Measurements from ENCODE around the gene TELO2.

The TELO2 gene

DNA sequence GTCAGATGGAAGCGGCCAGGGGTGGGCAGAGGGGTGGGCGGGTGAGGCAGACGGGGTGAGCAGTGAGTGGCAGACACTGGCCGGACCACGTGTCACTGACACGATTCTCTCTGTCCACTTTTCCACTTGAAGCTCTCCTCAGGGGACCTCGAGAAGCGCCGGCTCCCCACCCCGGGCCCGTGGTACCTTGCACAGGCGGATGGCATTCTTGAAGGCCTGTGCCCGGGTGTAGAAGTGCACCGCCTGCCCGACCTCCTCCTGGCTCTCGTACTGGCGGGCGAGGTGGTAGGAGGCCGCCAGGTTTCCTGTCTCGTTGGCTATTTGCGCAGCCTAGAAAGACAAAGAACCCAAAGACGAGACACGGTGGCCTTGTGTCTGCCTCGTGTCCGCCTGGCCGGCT lies 31.2 kb downstream of the TELO2 start:
- no peak for DNase-seq

DNA sequence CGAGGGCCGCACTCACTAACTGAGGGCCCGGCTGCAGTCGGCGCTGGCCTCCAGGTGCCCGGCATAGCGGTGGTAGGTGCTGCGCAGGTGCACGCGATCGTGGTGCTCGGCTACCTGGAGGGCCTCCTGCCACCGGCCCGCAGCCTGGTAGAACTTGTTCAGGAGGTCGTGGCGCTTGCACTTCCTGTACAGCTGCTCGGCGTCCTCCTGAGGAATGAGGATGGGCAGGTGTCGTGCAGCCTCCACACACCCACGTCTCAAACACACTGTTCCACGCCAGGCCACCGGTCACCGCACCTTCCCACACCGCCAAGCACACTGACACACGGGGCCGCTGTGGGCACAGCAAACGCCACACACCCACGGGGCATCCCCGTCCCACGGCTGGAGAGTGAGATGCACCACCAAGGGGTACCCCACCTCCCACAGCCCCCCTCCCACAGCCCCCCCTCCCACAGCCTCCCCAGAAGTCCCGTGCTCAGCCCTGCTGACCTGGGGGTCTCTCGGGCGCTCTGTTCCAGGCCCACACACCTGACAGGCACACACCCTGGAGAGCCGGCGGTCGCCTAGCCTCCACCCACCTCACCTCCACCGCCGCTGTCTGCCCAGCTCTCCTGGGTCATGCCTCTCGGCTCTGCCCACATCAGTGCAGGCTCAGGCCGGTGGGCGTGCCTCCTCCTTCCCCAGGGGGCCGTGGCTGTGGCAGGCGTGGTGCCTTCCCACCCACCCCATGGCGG lies 32.9 kb downstream of the TELO2 start:
- DNase-seq, result peak; percentile 41

DNA sequence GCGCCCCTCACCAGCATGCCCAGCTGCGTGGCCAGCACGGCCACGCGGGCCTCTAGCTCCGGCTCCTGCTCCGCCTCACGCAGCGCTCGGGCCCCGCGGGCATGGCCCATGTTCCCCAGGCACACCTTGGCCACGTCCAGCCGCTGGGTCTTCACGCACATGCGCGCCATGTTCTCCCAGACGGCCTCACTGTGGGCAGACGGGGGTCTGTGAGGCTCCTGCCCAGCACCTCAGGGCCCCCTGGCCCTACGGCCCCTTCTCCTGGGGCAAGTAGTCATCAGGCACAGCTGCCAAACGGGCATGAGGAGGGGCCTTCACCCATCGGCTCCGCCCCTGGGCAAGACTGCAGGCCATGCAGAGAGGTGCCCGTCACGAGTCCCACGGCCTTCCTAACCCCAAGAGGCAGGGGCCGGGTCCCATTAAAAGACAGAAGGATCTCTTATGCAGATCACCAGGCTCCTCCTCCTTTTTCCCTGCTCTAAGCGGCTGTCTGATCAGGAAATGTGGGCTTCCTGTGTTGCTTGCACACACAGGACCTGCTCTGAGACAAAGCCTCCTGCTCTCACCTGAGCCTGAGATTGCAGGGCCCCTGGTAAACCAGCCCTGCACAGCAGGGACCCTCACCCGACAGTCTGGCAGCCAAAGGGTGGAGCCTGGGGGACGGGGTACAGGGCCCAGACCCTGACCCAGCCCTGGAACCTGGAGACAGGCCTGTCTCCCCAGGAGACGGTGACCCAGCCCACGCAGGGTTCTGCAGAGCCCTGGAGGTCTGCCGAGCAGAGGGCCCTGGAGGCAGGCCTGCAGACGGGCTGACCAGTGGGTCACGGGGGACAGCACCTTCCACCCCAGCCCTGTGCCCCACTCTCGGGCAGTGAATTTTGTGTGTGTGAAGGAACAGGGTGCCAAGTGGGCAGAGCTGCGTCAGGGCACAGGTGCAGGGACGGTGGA lies 33.7 kb downstream of the TELO2 start:
- DNase-seq, result peak; percentile 29

DNA sequence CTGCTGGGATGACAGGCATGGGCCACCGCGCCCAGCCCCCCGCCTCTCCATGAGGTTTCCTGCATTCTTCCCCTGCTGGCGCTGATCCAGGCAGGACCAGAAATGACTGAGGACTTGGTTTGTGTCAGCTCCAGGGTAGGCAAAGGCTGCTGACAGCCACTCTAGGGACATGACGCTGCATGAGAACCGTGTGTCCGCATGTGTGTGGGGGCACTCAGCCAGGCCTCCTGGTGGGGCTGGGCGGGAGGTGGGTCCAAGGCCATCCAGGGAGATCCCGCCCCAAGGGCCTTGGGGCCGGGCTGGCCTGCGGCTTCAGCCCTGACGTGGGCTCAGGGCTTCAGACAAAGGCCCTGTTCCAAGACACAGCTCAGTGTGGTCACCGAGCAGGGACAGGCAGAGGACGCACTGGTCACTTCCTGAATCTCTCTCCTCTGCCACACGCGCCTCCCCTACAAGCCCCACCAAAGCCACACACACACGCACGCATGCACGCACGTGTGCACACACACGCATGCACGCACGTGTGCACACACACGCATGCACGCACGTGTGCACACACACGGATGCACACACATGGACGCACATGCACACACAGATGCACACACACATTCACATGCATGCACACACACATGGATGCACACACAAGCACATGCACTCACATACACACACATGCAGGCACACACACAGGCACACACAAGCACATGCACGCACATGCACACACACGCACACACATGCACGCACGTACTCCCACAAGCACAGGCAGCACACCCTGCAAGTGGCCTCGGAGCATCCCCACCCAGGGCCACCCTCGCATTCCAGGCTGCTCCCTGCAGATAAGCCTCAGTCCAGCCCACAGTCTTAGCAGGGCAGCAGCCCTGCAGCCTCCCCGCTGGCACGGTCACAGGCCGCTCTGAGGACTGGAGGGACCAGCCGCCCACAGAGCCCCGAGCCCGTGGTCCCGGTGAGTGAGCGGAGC lies 35.0 kb downstream of the TELO2 start:
- DNase-seq, result no peak

DNA sequence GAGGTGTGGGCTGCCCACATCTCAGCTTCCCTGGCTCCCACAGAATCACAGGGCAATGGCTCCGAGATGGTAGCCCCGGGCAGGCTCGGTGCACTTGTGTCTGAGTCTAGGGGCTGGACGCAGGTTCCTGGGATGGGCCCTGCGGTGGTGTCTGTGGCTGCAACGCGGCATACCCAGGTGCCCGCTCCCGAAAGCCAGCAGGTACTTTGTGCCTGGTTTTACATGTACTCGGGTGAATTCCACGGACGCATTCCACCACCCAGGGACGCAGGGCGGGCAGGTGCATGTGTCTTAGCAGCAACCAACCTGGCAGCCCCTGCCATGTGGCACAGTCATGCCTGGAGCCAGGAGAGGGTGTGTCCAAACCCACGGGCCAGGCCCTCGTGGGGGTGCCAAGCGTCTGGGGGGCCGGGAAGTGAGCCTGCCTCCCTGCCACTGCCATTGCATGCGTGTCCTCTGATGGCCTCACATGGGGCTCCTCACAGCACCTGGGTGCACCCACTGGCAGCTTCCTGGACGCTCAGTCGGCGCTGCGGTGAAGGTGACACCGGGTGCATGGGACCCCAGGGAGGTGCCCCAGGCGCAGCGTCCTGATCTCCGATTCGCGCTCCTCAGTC lies 35.9 kb downstream of the TELO2 start:
- no peak for DNase-seq

DNA sequence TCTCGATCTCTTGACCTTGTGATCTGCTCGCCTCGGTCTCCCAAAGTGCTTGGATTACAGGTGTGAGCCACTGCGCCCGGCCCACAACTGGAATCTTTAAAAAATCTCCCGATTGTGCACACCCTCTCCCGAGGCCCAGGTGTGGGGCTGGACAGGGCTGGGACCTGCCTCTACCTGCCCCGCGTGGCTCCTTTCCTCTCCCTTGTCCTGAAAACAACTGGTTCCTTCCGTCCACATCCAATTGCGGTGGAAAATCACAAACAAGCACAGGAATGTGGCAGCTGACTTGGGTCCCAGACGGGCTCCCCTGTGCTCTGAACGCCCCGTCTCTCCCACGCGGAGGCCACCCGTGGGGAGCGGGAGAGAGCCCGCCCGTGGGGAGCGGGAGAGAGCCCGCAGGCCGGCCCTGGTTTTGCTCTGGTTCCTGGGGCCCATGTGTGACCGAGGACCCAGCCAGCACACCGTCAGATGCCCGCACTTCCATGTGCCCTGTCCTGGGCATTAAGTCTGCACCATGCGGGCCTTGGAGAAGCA lies 37.3 kb downstream of the TELO2 start:
- no peak for DNase-seq

DNA sequence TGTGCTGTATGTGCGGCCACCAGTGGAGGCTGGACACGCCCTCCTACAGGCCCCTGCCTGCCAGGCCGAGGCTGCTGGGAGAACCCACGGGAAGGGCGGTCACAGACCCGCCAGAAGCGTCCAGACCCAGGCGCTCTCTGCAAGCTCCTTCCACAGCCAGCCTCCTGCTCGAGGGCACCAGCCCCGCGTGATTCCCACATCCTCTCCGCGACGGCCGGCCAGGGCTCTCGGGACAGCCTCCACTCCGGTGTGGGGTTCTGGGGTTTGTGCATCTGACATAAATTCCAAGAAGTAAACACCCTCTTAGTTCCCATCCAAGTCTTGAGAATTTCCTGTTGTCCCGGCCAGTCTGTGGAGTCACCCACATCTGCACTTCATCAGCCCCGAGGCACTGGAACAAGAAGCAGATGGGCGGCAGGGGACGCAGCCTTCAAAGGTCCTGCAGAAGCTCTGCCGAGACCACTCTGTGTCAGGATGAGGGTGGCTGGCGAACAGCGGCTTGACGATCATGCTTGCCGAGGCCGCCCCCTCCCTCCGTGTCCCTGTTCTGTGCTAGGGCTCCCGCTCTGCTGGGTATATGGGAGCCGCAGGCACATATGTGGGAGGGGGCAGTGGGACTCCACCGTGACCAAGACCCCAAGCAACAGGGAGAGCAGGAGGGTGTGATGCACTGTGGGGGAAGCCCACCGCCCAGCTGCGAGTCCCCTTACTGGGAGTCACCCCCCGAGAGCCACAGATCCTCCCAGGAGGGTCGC lies 37.9 kb downstream of the TELO2 start:
- DNase-seq, result no peak

DNA sequence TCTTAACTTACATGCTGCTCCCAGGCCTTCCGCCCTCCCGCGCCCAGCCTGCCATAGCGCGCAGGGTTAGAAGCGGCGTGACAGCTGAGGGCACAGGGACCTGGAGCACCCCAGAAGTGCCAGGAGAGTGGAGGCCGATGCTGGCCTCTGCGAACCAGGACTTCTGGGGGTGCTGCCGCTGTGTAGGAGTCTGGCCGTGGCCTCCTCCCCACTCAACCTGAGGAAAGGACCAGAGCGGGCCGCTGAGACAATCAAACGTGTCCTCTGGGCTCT lies 38.4 kb downstream of the TELO2 start:
- DNase-seq, result no peak

DNA sequence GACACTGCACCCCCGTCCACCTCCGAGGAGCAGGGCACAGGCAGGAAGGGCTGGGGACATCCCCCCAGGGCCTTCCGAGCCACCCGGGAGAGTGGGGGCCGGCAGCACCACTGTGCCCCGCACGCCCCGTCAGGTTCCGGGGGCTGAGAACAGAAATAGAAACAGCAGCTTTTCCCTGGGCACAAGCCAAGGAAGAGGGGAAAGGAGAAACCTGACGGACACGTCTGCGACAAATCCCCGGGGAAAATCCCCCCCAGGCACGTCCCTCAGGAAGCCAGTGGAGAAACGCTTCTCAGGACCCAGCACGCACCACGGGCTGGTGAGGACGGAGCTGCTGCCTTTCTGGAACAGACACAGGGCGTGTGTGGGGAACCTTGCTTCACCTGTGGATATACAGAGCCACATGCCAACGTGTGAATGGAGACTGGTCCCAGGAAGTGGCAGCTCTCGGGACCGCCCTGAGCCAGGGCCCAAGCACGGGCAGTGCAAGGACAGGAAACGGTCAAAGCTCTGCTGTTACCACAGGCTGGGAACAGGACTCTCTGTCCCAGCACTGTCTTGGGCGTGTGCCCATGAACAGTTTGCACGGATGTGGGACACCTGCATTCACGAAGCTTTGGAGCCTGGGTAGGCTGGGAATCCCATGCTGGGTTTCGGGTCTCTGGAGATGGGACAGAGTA lies 39.1 kb downstream of the TELO2 start:
- no peak for DNase-seq

DNA sequence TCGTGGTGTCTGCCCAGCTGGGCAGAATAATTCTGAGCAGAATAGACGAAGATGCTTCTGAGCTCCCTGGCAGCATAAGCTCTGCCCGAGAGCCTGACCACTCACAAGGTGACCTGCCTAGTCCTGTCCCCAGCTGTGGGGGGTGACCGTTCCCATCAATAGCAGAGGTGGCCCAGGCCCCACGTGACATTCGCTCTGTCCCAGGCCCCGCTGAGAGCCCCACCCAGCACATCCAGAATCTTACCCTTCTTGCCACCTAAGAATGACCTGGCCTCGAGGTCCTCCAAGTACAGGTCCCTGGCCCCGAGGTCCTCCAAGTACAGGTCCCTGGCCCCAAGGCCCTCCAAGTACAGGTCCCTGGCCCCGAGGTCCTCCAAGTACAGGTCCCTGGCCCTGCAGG lies 39.6 kb downstream of the TELO2 start:
- DNase-seq, result no peak

DNA sequence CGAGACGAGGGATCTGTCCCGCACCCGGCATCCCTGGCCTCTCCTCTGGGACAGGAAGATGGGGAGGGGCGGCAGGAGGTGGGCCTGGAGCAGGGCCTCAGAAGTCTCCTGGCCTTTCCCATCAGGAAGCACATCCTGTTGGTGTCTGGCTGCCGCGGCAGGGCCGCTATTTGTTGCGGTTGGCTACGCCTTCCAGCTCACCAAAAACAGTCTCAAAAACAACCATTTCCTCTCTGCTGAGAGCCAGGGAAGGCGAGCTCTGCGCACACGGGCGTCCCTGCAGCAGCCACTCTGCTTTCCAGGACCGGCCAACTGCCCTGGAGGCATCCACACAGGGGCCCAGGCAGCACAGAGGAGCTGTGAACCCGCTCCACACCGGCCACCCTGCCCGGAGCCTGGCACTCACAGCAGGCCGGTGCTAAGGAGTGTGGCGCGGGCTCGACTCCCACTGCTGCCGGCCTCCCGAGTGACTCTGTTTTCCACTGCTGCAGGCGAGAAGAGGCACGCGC lies 40.3 kb downstream of the TELO2 start, which contains the start of gene TMEM204:
TSS of gene TMEM204 (plus strand) at position 224 of the 509 bp plus-strand sequence. CDS start 610 bp downstream, outside the sequence.
- peak; percentile 57 for DNase-seq

DNA sequence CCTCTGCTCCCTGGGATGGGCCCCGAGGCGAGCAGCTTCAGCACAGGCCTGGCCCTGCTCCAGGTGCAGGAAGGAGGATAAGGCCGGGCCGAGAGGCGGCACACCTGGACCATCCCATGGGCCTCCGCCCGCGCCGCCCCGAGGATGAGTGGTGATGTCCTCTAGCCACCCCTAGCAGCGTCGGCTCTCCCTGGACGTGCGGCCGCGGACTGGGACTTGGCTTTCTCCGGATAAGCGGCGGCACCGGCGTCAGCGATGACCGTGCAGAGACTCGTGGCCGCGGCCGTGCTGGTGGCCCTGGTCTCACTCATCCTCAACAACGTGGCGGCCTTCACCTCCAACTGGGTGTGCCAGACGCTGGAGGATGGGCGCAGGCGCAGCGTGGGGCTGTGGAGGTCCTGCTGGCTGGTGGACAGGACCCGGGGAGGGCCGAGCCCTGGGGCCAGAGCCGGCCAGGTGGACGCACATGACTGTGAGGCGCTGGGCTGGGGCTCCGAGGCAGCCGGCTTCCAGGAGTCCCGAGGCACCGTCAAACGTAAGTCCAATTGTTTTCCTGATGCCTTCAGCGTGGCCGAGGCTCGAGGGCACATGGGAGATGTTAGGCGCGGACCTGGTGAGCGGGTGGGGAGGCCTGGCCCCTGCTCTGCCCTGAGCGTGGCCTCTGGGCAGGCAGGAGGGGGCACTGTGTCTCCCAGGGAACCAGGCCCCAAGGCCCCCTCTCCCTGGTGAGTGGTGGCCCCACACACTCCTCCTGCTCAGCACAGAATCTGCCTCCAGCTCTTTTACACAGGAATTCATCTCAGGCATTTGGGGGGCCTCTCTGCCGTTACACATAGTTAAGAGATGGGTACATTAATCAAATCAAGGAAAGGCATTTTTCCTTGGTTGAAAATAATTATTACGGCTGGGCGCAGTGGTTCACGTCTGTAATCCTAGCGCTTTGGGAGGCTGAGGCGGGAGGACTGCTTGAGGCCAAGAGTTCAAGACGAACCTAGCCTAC lies 41.2 kb downstream of the TELO2 start:
- no peak for DNase-seq

DNA sequence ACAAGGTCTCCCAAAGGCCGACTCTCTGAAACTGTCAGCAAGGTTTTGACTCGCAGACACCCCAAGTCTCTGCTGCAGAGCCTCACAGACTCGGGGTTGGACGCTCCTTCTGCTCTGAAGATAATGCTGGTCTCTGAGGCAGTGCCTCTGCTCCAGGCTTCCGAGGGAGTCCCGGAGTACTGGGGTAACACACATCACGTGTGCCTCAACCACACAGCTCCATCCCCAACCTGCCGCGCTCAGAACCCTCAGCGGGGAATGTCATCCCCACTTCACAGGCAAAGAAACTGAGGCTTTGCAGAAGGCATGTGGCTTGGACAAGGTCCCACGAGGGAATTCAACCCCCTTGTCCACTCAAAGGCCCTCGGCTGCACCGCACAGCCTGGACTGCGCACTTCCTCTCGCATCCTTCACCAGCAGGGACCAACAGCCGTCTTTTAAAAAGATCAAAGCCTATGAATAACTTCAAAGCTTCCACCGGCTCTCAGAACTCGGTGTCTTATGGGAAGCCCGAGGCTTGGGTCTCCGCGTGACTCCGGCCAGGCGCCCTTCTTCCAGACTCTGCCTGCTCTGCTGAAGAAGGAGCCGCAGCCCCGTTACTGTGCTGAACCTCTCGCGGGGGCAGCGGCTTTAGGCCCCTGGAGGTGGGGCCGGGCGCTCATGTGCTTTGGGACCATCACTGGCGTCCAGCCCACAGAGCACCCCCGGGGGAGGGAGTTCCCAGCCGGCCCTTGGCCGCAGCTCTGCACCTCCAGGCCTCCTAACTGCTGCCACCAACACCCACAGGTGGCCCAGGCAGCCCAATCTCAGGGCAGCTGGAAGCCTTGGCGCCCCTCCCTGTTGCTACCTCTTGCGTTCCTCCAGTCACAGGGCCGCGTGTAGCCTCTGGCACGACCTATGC lies 42.5 kb downstream of the TELO2 start:
- DNase-seq, result peak; percentile 33

DNA sequence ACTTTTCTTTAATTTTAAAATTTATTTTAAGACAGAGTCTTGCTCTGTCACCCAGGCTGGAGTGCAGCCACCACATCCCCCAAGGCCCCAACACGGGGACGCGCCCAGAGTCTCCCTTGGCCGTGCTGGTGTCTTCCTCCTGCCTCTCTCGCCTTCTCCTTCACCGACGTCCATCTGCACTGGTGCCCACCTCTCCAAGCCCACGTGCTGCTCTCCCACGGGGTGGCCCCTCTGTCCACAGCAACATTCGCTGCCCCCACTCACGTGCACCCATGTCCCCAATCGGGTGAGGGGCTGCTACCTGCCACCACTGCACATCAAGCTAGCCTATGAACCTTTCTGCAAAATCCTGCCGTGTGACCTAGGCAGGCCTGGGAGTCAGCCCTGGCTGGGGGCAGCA lies 43.4 kb downstream of the TELO2 start:
- DNase-seq, result no peak

DNA sequence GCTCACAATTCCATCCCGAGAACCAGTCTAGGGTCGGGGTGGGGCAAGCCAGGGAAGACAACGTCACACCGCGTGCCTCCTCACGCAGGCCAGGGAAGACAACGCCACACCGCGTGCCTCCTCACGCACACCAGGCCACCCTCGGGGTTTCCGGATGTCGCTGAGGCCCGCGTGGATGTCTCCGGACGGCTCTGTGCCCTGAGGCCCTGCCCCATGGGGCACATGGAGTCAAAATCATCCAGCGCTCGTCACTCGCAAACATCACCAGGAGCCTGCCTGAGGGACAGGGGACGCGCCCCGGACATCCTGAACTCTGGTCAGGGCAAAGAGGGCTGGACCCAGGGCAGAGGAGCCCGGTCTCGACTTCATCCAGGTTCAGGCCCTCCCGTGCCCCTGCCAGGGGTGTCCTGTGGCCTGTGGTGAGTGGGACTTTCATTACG lies 44.0 kb downstream of the TELO2 start:
- no peak for DNase-seq

DNA sequence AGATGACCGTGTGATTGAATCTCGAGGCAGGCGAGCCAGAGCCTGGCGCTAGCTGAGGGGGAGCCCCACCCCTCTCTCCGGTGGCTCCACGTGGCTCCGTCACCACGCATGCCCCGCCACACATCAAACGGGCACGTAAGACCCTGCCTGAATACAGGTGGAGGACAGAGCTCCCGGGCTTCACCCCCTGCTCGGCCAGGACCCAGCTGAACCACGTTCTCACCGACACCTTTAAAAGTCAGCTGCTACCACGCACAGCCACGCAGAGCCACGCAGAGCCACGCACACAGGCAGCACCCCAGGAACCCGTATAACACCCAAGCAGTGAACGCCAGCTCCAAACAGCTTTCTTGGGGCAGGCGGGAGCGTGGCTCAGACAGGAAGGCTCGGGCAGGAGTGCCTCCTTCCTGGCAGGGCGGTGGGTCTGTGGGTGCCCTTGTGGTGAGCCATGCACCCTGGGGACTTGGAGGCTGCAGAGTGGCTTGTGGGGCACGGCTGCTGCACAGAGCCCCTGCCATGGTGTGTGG lies 44.7 kb downstream of the TELO2 start:
- peak; percentile 34 for DNase-seq

DNA sequence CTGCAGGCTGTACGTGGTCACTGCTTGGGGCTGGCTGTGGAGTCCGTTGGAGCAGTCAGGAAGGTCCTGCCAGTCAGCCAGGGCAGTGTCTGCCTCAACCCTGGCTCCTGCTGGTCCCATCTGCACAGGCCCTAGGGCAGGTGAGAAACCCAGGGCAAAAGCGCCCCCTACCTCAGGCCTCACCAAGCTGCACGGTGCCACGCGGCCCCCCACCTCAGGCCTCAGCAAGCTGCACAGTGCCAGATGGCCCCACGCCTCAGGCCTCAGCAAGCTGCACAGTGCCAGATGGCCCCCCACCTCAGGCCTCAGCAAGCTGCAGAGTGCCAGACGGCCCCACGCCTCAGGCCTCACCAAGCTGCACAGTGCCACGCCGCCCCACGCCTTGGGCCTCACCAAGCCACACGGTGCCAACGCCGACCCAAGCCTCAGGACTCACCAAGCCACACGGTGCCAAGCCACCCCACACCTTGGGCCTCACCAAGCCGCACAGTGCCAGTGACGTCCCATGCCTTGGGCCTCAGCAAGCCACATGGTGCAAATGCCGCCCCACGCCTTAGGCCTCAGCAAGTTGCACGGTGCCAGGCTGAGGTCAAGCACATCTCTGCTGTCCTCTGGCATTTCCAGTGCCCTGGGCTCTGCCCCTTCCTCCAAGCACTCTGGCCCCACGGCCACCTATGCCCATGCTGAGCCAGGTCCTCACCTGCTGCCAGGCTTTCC lies 45.8 kb downstream of the TELO2 start:
- peak; percentile 42 for DNase-seq
